HS-27A (cell line): ENCODE measurements around the gene MAGEA9B.
"Not testable (repeated sequence)": the region's sequence is repeated elsewhere in the genome, so short reads cannot be mapped to it uniquely, and the experiment has no call there.

ENCODE experiments used
- DNase-seq: peaks from one replicate; pipeline ENCODE4 v3.0.0-alpha.2; 2012; ENCODE audit warnings: low read depth, missing footprints

The MAGEA9B gene

GRCh38 chrX:149534926-149535602 lies 52.2 kb downstream of the MAGEA9B start:
- not testable (repeated sequence) for DNase-seq

DNA sequence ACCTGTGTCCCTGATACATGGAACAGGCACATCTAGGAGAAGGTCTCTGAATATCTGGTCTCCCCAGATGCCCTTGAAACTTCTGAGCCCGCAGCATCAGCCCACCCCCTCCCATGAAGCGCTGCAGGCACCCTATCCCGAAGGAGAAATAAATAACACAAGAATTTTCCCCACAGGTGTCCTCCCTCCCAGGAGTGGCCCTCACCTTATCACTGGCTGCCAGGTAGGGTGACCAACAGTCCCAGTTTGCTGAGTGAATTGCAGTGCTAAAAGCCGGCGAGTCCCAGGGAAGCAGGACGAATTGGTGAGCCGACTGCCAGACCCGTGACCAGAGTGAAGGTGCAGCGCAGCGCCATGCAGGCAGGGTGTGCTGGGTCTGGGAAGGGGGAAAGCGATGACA lies 53.3 kb downstream of the MAGEA9B start:
- not testable (repeated sequence) for DNase-seq

GRCh38 chrX:149532868-149533267 lies 54.4 kb downstream of the MAGEA9B start:
- not testable (repeated sequence) for DNase-seq
